CMK (cell line): ENCODE measurements around the gene ABCC4.

Experiments used
- DNase-seq: peaks from one replicate; pipeline ENCODE4 v3.0.0-alpha.2; 2010; ENCODE audit warnings: low read depth

ABCC4 gene, protein sequence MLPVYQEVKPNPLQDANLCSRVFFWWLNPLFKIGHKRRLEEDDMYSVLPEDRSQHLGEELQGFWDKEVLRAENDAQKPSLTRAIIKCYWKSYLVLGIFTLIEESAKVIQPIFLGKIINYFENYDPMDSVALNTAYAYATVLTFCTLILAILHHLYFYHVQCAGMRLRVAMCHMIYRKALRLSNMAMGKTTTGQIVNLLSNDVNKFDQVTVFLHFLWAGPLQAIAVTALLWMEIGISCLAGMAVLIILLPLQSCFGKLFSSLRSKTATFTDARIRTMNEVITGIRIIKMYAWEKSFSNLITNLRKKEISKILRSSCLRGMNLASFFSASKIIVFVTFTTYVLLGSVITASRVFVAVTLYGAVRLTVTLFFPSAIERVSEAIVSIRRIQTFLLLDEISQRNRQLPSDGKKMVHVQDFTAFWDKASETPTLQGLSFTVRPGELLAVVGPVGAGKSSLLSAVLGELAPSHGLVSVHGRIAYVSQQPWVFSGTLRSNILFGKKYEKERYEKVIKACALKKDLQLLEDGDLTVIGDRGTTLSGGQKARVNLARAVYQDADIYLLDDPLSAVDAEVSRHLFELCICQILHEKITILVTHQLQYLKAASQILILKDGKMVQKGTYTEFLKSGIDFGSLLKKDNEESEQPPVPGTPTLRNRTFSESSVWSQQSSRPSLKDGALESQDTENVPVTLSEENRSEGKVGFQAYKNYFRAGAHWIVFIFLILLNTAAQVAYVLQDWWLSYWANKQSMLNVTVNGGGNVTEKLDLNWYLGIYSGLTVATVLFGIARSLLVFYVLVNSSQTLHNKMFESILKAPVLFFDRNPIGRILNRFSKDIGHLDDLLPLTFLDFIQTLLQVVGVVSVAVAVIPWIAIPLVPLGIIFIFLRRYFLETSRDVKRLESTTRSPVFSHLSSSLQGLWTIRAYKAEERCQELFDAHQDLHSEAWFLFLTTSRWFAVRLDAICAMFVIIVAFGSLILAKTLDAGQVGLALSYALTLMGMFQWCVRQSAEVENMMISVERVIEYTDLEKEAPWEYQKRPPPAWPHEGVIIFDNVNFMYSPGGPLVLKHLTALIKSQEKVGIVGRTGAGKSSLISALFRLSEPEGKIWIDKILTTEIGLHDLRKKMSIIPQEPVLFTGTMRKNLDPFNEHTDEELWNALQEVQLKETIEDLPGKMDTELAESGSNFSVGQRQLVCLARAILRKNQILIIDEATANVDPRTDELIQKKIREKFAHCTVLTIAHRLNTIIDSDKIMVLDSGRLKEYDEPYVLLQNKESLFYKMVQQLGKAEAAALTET (N-terminal part only)

DNA sequence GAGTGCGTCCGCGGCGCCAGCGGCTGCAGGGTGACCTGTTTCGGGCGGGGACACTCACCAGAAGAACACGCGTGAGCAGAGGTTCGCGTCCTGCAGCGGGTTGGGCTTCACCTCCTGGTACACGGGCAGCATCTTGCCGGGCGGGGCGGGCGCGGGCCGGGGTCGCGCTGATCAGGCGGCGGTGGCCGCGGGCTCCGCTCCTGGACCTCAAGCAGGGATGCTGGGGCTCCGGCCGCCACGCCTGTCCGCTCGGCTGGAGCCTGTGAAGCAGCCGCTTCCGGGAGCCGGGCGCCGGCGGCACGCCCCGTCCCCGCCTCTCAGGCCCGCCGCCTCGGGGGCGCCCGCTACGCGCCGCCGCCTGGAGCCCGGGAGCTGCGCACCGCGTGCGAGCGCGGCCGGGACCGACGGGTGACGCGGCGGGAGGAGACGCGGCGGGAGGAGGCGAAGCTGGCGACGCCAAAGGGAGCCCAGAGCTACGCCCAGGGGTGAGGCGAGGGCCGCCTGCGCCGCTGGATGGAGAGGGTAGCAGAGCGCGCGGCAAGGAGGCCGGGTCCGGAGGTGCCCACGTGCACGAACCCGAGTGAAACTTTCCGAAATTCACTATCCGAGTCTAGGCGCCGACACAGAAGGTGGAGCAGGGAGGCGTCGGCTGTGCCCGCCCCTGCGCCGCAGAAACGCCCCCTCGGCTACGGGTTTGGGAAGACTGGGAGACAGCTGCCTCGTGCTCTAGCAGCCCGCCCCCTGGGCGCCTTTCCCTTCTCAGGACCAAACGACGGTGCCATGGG is at the start of gene ABCC4:
Gene ABCC4 (minus strand): TSS at position 269 of the 785 bp plus-strand sequence. CDS start 137 bp downstream, at position 132.
- peak; percentile 71 for DNase-seq

DNA sequence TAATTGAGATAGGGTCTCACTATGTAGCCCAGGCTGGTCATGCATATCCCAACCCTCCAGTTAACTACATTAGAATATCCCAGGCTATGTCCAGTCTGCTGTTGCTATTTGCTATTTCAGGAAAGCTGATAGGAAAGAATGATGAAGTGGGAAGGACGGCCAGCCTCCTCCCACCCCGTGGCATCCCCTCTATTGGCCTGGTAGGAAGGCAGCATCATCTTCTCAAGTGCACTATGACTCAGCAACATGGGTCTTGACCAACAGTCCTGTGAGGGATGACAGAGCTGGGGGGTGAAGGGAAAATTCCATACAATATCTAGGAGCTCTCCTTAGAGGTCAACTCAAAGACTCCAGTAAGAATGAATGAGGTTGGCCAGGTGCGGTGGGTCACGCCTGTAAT is 48.0 kb upstream of the ABCC4 start:
- no peak for DNase-seq

- DNase-seq: no peak
Observed at GRCh38 chr13:95343944-95344343, 42.7 kb upstream of the ABCC4 start.

- no peak for DNase-seq
Observed at GRCh38 chr13:95341441-95341840, 40.2 kb upstream of the ABCC4 start.

- no peak for DNase-seq
Observed at GRCh38 chr13:95338905-95339304, 37.7 kb upstream of the ABCC4 start.

- DNase-seq: no peak
Observed at GRCh38 chr13:95337597-95337996, 36.3 kb upstream of the ABCC4 start.

- no peak for DNase-seq
Observed at GRCh38 chr13:95335667-95336066, 34.4 kb upstream of the ABCC4 start.

DNA sequence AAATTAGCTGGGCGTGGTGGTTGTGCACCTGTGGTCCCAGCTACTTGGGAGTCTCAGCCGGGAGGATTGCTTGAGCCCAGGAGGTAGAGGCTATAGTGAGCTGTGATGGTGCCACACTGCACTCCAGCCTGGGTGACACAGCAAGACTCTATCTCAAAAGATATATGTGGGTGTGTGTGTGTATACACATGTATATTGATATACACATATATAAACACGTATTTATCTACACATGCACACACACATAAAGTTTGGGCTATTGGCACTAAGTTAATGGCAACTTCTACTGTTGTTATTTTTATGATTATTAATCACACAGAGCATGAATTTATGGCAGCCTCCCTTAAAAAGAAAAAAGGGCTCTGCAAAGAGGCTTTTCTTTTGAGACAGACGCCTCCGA is 27.1 kb upstream of the ABCC4 start:
- no peak for DNase-seq

GRCh38 chr13:95327190-95327589 is 25.9 kb upstream of the ABCC4 start:
- no peak for DNase-seq

- no peak for DNase-seq
Observed at GRCh38 chr13:95326695-95327094, 25.4 kb upstream of the ABCC4 start.

DNA sequence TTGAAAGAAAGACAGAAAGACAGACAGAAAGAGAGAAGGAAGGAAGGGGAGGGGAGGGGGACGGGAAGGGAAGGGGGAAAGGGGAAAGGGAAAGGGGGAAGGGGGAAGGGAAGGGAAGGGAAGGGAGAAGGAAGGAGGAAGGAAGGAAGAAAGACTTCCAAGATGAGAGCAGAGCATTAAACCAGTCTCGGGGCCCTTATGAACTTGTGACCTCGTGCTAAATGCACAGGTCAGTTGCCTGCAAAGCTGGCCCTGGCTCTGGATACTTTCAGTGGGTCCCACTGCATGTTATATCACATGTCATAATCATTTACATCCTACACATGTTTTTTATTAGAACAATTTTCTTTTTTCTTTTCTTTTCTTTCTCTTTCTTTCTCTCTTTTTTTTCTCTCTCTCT is 24.2 kb upstream of the ABCC4 start:
- DNase-seq: no peak

DNA sequence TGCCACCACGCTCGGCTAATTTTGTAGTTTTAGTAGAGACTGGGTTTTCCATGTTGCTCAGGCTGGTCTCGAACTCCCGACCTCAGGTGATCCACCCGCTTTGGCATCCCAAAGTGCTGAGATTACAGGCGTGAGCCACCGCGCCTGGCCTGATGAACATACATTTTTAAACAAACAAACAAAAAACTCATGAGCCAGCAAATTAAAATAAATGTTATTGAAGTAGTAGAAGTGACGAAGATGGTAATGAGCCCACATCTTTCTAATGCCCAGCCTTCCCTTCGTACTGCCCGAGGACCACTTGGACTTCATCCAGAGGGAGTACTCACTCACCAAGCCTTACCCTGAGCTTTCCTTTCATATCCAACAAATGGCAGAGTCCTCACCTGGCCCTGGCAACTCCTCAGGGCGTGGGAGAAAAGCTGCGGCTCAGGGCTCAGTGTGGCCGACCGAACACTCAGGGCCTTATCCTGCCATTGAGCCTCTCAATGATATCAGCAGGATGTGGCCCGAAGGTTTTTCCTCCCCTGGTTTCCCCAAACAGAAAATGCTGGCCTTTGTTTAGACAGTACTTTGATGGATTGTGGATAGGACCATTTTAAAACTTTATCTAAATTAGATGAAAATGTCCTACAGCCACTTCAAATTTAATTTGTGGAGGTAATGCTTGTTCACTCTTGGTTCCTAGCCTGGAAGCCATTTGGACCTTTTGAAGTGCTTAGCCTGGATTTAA is 22.8 kb upstream of the ABCC4 start:
- no peak for DNase-seq

DNA sequence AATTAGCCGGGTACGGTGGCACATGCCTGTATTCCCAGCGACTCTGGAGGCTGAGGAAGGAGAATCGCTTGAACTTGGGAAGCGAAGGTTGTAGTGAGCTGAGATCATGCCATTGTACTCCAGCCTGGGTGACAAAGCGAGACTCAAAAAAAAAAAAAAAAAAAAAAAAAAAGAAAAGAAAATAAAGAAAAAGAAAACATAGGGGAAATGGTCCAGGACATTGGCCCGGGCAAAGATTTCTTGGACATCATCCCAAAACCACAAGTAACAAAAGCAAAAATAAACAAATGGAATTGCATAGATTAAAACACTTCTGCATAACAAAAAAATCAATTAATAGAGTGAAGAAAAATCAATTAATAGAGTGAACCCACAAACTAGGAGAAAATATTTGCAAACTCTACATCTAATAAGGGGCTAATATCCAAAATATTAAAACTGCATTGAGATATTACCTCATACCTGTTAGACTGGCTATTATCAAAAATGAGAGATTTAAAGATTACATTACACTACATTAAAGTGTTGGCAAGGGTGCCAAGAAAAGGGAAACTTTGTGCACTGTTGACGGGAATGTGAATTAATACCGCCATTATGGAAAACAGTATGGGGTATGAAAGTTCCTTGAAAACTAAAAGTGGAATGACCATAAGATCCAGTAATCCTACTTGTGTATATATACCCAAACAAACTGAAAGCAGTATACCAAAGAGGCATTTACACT is 18.5 kb upstream of the ABCC4 start:
- no peak for DNase-seq

GRCh38 chr13:95317039-95317989 is 16.1 kb upstream of the ABCC4 start:
- DNase-seq: peak; percentile 50

DNA sequence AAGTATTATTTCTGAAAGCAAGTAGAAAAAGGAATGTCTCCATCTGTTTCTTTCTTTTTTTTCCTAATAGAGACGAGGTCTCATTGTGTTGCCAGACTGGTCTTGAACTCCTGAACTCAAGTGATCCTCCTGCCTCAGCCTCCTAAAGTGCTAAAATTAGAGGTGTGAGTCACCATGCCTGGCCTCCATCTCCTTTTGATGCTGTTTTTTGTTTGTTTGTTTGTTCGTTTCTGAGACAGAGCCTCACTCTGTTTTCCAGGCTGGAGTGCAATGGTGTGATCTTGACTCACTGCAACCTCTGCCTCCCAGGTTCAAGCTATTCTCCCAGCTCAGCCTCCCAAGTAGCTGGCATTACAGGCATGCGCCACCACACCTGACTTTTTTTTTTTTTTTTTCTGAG is 14.5 kb upstream of the ABCC4 start:
- DNase-seq: no peak

DNA sequence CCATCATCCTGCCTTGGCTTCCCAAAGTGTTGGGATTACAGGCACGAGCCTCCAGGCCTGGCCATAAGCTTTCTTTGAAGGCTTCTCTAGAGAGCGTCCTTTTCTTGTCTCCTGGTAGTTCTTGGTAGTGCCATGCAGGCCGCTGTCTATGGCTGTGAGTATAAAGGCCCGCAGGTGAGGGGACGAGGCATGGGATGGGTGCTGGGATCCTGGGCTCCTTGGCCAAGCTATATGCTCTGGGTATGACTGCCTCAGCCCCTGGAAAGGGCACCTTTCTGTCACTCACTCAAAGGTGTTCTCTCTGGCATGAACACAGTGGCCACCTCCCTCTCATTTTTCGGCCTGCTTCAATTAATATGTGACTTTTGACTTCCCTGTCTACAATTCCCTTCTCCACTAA is 6.3 kb upstream of the ABCC4 start:
- no peak for DNase-seq

DNA sequence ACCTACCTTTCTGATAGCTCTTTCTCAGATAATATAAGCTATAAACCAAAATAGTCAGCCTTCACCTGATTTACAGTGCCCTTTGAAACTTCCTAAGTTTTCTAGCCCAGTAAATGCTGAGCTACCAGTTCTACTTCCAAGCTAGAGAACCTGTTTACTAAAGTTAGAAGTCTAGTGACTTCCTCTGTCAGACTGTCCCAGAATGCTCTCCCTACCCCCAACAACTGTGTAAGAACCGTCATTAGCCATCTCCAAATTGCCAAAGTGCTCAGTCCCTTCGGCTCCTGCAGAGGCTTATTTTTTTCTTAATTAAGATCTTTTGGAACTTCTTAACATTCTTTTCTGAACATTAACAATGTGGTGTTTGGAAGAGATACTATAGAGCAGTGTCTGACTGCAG is 3.2 kb upstream of the ABCC4 start:
- DNase-seq: no peak

DNA sequence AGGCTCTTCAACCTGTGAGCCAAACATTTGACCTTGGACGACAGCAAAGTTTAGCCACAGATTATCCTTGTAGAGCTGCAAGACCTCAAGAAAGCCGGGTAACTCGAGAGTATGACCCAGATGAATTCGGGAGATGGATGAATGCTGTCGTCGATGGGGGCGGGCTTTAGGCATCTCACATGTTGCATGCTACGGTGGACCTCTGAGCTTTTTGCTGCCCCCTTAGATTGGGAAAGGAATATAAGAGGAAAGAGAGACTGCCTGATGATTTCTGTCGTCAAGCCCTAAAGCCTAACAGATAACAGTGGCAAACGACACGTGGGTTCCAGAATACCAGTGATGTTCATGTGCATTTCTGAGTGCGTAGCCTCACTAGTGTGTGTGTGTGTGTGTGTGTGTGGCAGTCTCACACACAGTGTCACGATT is 730 bp upstream of the ABCC4 start:
- DNase-seq: peak; percentile 72

DNA sequence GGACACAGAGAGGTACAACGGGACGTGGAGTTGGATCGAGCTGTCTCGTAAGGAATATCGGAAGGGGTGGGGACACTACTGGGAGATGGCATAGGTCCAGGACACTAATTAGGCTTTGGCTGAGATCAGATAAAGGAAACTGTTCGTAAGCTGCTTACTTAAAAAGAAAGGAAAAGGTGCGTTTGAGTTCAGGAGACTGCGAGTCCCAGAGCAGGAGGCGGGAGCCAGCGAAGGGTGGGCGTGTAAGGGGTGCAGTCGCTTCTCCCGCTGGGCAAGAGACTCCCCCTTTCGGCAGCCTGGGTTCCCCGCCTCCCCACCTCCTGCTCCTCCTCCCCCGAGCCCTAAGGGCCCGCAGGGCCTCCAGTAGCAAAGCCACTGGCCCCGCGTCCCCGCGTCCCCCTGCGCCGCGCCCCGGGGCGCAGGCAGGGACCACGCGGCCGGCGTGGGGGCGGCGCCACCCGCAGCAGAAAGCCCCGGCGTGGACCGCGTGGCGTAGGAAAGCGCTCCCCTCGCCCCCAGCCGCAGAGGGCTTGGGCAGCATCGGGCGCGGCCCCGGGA is 547 bp downstream of the ABCC4 start:
- DNase-seq: peak; percentile 78
